Measurements from ENCODE around the gene SLC23A2.
A peak's percentile ranks its signal among the peaks of the same experiment; 100 is the strongest.

GRCh38 chr20:4959592-4959991, 41.7 kb downstream of the SLC23A2 start:
- TF ChIP-seq REST (IDR thresholded peaks at IDR 0.05; ENCODE audit: low read depth) (no peak), SIN3A (IDR thresholded peaks at IDR 0.05; ENCODE audit: low read depth) (no peak), POLR2AphosphoS5 (IDR thresholded peaks at IDR 0.05; ENCODE audit: low read depth, low read length) (no peak), CTCF (IDR thresholded peaks at IDR 0.05 in 2 of 3, conservative IDR thresholded peaks at IDR 0.05 in 1 of 3; ENCODE audit: borderline replicate concordance in 1 of 3, insufficient read depth in 1 of 3, low read depth in 2 of 3, low read length in 2 of 3) (no peak), POLR2A (IDR thresholded peaks at IDR 0.05; ENCODE audit: borderline replicate concordance, extremely low read depth, insufficient read depth, insufficient read length) (no peak), ZBTB33 (IDR thresholded peaks at IDR 0.05; ENCODE audit: extremely low read depth, insufficient replicate concordance, low read length) (no peak), EZH2 (IDR thresholded peaks at IDR 0.05) (no peak), YY1 (IDR thresholded peaks at IDR 0.05; ENCODE audit: extremely low read depth, insufficient replicate concordance, low read depth, low read length) (no peak), RAD21 (IDR thresholded peaks at IDR 0.05; ENCODE audit: low read depth) (no peak), SP1 (IDR thresholded peaks at IDR 0.05; ENCODE audit: low read depth) (0 out of 2 replicates have a peak, but pooled peaks have one; percentile 37)
